WI38 (cell line): ENCODE data around the gene SRGAP3.

Source experiments
- H3K4me3 ChIP-seq: 2 replicates; pipeline ENCODE4 v1.5.1; 2011; ENCODE audit warnings: low read depth, mild to moderate bottlenecking, control low read depth, low read length
- TF ChIP-seq, protein P1 (sequence below): IDR thresholded peaks from 2 replicates; pipeline ENCODE4 v1.5.1; 2012; ENCODE audit warnings: low read depth, mild to moderate bottlenecking, control low read depth, low read length

SRGAP3 gene

DNA sequence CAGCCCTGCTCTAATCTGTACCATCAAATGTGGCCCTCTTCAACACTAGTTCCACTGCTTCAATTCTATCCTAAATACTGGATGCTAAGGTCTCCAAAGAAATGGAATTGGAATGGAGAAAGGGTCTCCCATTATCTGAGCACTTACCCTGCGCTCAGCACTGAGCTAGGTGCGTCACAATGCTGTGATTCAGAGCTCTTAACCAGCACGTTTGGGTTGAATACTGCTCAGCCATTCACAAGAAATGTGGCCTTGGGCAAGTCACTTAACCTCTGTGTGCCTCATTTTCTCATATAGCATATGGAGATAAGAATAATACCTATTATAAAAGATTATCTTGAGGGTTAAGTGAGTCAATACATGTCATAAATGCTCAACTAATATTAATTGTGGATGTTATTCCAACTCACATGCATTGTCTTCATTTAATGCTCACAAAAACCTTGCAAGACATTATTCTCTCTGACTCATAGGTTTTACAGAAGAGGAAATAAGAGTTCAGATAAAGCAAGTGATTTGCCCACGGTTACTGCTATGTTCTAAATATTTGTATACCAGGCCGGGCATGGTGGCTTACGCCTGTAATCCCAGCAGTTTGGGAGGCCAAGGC is 27.4 kb upstream of the SRGAP3 start:
- no peak overlapping the region for H3K4me3 ChIP-seq
- TF ChIP-seq, protein P1, sequence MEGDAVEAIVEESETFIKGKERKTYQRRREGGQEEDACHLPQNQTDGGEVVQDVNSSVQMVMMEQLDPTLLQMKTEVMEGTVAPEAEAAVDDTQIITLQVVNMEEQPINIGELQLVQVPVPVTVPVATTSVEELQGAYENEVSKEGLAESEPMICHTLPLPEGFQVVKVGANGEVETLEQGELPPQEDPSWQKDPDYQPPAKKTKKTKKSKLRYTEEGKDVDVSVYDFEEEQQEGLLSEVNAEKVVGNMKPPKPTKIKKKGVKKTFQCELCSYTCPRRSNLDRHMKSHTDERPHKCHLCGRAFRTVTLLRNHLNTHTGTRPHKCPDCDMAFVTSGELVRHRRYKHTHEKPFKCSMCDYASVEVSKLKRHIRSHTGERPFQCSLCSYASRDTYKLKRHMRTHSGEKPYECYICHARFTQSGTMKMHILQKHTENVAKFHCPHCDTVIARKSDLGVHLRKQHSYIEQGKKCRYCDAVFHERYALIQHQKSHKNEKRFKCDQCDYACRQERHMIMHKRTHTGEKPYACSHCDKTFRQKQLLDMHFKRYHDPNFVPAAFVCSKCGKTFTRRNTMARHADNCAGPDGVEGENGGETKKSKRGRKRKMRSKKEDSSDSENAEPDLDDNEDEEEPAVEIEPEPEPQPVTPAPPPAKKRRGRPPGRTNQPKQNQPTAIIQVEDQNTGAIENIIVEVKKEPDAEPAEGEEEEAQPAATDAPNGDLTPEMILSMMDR = no peak

DNA sequence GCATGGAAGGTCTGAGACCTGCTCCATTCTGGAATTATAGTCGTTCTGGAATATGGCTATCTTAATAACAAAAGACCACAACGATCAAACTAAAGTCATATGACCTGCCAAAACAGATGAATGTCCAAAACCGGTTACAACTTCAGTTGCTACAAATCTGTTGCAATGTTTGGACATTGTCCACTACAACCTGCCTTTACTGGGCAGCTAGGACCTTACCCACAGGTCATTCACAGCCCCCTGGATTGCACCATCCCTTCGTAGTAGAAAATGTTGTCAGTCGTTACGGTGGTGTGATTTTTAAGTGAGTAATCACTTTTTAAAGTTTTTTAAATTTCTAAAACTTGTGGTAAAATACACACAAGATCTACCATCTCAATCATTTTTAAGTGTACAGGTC is 22.5 kb upstream of the SRGAP3 start:
- TF ChIP-seq, protein P1 = no peak
- H3K4me3 ChIP-seq = no peak overlapping the region

DNA sequence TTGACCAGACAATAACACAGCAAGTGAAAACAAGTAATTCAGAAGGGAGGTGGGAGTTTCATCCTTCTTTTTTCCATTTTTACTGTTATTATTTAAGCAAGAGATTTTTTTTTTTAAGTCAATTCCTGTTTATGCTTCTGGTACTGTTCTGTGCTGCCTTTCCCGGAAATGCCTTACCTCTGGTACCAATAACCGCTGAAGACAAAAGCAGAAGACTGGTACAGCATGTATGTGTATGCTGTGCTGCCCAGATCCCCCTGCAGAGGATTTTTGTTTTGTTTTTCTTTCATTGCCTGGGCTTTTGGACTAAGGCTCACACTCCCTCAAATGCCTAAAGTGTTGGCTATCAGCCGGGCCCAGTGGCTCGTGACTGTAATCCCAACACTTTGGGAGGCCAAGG is 21.3 kb upstream of the SRGAP3 start:
- TF ChIP-seq, protein P1 = no peak

DNA sequence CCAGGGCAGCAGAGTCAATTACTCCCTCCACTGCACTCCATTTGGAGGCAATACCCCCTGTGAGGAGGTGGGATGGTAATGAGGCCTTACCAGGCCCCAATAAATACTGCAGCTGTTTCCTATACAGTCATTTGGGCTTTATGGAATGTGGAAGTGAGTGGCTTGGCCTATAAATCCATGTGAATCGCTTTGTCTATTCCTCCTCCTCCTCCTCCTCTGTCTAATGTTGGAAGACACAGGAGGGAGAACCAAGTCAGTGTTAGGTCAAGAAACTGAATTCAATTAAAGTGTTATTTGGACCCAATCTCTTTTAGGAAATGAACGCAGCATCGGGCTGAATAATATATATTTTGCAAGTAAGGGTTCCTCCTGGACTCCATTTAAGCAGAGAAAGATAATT is 17.3 kb upstream of the SRGAP3 start:
- TF ChIP-seq, protein P1 = no peak
- H3K4me3 ChIP-seq = no peak overlapping the region

More for the DNA sequence above, 21.3 kb upstream of the SRGAP3 start:
- no peak overlapping the region for H3K4me3 ChIP-seq

DNA sequence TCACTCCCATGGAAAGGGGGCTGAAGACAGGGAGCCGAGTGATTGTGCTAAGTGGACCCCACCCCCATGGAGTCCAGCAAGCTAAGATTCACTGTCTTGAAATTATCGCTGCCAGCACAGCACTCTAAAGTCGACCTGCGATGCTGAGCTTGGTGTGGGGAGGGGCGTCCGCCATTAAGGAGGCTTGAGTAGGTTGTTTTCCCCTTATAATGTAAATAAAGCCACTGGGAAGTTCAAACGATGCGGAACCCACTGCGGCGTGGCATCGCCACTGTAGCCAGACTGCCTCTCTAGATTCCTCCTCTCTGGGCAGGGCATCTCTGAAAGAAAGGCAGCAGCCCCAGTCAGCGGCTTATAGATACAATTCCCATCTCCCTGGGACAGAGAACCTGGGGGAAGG is 10.9 kb upstream of the SRGAP3 start:
- TF ChIP-seq, protein P1 = no peak
- H3K4me3 ChIP-seq = no peak overlapping the region

DNA sequence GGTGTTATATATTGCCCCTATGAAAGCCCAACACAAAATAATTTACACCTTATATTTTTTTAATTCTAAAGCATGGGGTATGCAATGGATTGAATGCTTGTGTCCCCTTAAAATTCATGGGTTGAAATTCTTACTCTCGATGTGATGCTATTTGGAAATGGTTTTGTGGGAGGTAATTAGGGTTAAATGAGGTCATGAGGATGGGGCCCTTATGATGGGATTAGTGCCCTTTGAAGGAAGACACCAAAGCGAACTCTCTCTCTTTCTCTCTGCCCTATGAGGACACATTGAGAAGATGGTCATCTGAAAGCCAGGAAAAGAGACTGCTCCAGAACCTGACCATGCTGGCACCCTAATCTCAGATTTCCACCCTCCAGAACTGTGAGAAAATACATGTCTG is 7.6 kb upstream of the SRGAP3 start:
- H3K4me3 ChIP-seq = no peak overlapping the region
- TF ChIP-seq, protein P1 = no peak

DNA sequence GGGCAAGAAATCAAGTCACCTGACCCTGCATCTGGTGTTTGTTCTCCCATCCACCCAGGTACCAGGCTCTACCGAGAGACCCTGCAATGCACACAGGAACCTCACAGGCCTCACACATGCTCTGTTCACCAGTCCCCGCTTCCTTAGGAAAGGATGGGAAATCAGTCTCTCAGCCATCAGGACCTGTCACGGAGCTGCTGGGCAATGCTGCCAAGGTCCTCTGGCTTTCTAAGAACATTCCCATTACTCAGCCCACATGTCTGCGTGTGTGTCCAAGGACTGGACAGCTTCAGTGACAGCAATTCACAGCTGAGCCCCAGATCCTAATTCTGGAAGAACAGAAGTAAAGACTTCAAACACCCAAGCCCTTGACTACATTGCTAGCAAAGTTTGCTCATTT is 6.5 kb upstream of the SRGAP3 start:
- no peak overlapping the region for H3K4me3 ChIP-seq
- TF ChIP-seq, protein P1 = no peak
